ENCODE measurements around the gene TSHR.

- TF ChIP-seq EZH2 (IDR thresholded peaks at IDR 0.05; ENCODE audit: borderline replicate concordance, low read depth, low read length, severe bottlenecking), result no peak
- TF ChIP-seq CTCF (IDR thresholded peaks at IDR 0.05; ENCODE audit: extremely low read depth in 1 of 2, insufficient read depth in 1 of 2, low read depth in 1 of 2, low read length in 2 of 2), result no peak
- TF ChIP-seq POLR2AphosphoS5 (IDR thresholded peaks at IDR 0.05; ENCODE audit: insufficient read depth, low read depth, low read length), result no peak
These were observed 3.9 kb upstream of the TSHR start for GRCh38 chr14:80951491-80951890.
